ENCODE measurements around the gene MARF1.

DNA sequence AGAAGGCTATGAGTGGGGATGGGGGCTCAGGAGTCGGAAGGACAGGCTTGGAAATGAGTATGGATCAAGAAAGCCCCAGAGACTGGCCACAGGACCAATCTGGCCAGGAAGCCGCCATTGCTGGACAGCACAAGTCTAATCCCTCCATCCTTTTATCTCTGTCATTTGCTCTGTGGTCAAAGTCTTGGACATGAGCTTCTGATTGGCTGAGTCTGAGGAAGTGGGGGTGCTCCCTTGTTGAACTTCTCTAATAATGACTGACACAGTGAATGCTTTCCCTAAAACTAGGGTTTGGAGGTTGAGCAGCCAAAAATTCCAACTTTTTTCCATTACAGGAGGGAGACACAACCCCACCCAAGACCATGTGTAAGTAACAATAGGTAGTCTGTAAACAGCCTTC lies 97.4 kb downstream of the MARF1 start:
- TF ChIP-seq, protein P1, sequence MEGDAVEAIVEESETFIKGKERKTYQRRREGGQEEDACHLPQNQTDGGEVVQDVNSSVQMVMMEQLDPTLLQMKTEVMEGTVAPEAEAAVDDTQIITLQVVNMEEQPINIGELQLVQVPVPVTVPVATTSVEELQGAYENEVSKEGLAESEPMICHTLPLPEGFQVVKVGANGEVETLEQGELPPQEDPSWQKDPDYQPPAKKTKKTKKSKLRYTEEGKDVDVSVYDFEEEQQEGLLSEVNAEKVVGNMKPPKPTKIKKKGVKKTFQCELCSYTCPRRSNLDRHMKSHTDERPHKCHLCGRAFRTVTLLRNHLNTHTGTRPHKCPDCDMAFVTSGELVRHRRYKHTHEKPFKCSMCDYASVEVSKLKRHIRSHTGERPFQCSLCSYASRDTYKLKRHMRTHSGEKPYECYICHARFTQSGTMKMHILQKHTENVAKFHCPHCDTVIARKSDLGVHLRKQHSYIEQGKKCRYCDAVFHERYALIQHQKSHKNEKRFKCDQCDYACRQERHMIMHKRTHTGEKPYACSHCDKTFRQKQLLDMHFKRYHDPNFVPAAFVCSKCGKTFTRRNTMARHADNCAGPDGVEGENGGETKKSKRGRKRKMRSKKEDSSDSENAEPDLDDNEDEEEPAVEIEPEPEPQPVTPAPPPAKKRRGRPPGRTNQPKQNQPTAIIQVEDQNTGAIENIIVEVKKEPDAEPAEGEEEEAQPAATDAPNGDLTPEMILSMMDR (IDR thresholded peaks at IDR 0.05) = no peak
- no peak for TF ChIP-seq POLR2A (IDR thresholded peaks at IDR 0.05)

Measured in esophagus squamous epithelium (tissue), 4 donors.